ENCODE data around the gene CPA4. TPM values are rescaled to one million over a fixed set of nuclear protein-coding genes. Genes with fewer than 3 reads are reported as not detected.

Gene CPA4
- total RNA-seq, 1 experiment from 2014 or later = 22.1 TPM

- Histone ChIP-seq H3K27me3 (ENCODE audit: low read length) (no peaks in the 10 kb centered on the region), H2AFZ (ENCODE audit: low read length) (no peak overlapping the region), H3K79me2 (ENCODE audit: low read length) (peaks cover 14% of the 10 kb centered on the region; the same call in 1 of the 2 replicates), H3K27ac (ENCODE audit: low read length) (no peak overlapping the region), H3K4me3 (ENCODE audit: low read length) (no peak overlapping the region), H3K9ac (ENCODE audit: low read length) (no peak overlapping the region), H3K9me3 (ENCODE audit: low read length) (peaks cover 8% of the 10 kb centered on the region; the same call in 1 of the 2 replicates), H3K4me2 (ENCODE audit: low read length) (no peak overlapping the region), H3F3A (ENCODE audit: low read length, unreplicated experiment) (no peaks in the 10 kb centered on the region), H3K4me1 (ENCODE audit: insufficient read depth, low read length) (peaks cover 14% of the 10 kb centered on the region), H3K36me3 (ENCODE audit: low read depth, low read length) (no peaks in the 10 kb centered on the region; the same call in 1 of the 2 replicates), H3K9me2 (replicated peaks; ENCODE audit: low read length) (no peaks in the 10 kb centered on the region), H4K20me1 (ENCODE audit: low read length) (no peaks in the 10 kb centered on the region)
- no peak for ATAC-seq
- BruUV-seq (replicated peaks) = no TSS peak
- DNase-seq = no peak
- intact Hi-C loops (cut with micrococcal nuclease) = no loop called here
- TF ChIP-seq EZH2 (IDR thresholded peaks at IDR 0.05; ENCODE audit: low read length, unreplicated experiment) (no peak), CTCF (conservative IDR thresholded peaks at IDR 0.05; ENCODE audit: low read depth, low read length) (no peak), EZH2phosphoT487 (IDR thresholded peaks at IDR 0.05; ENCODE audit: borderline replicate concordance, low read length) (no peak)
- CTCF ChIA-PET = no interaction called here
- POLR2A ChIA-PET (ENCODE audit: unreplicated experiment) = no interaction called here
These were observed 4.9 kb downstream of the CPA4 start for GRCh38 chr7:130297628-130298543.

GRCh38 chr7:130298544-130299326 lies 5.8 kb downstream of the CPA4 start:
- no peaks in the 10 kb centered on the region for H3F3A ChIP-seq (ENCODE audit: low read length, unreplicated experiment)
- no peak overlapping the region for H3K4me3 ChIP-seq (ENCODE audit: low read length)
- ATAC-seq (no peak), DNase-seq (no peak)
- H3K79me2 ChIP-seq (ENCODE audit: low read length) = peaks cover 11% of the 10 kb centered on the region; the same call in 1 of the 2 replicates
- no peaks in the 10 kb centered on the region; the same call in 1 of the 2 replicates for H3K36me3 ChIP-seq (ENCODE audit: low read depth, low read length)
- TF ChIP-seq EZH2 (IDR thresholded peaks at IDR 0.05; ENCODE audit: low read length, unreplicated experiment) (no peak), CTCF (conservative IDR thresholded peaks at IDR 0.05; ENCODE audit: low read depth, low read length) (no peak), EZH2phosphoT487 (IDR thresholded peaks at IDR 0.05; ENCODE audit: borderline replicate concordance, low read length) (no peak)
- peaks cover 6% of the 10 kb centered on the region for H3K4me1 ChIP-seq (ENCODE audit: insufficient read depth, low read length)
- peaks cover 8% of the 10 kb centered on the region; the same call in 1 of the 2 replicates for H3K9me3 ChIP-seq (ENCODE audit: low read length)
- no peak overlapping the region for H2AFZ ChIP-seq (ENCODE audit: low read length)
- no peaks in the 10 kb centered on the region for H3K27me3 ChIP-seq (ENCODE audit: low read length)
- no peaks in the 10 kb centered on the region for H4K20me1 ChIP-seq (ENCODE audit: low read length)
- ChIA-PET CTCF (no interaction called here), POLR2A (ENCODE audit: unreplicated experiment) (no interaction called here)
- no peak overlapping the region for H3K4me2 ChIP-seq (ENCODE audit: low read length)
- no TSS peak for BruUV-seq (replicated peaks)
- intact Hi-C loops (cut with micrococcal nuclease) = no loop called here
- no peak overlapping the region for H3K27ac ChIP-seq (ENCODE audit: low read length)
- H3K9me2 ChIP-seq (replicated peaks; ENCODE audit: low read length) = no peaks in the 10 kb centered on the region
- H3K9ac ChIP-seq (ENCODE audit: low read length) = no peak overlapping the region

Measured in PC-3 (cell line).